Caco-2 (cell line): ENCODE results near the gene CFAP99. TPM values are rescaled to one million over a fixed set of nuclear protein-coding genes. Genes with fewer than 3 reads are reported as not detected.

Experiments used
- BruUV-seq: library from RNA; stranded (reverse); fragments of 400-500 nt; replicated peaks from 2 replicates; lab custom pipeline; 2021; lab: Mats Ljungman, UMichigan
- CTCF ChIA-PET: fragments of 300-600 bp; sonication (Branson Sonifier 250); formaldehyde crosslinking; loops from one replicate; lab custom pipeline; 2022; ENCODE audit warnings: antibody characterized with exemption; lab: Charles Lee
- POLR2A ChIA-PET: fragments of 300-600 bp; sonication (Branson Sonifier 250); formaldehyde crosslinking; loops from one replicate; lab custom pipeline; 2022; ENCODE audit warnings: antibody characterized with exemption; lab: Charles Lee
- DNase-seq, 2 experiments: peaks; one replicate each; pipeline versions ENCODE4 v3.0.0 to v3.0.0-alpha.2; 2020 to 2022
- H3K27me3 ChIP-seq: replicated peaks from 2 replicates; pipeline ENCODE4 v1.6.0; 2011; ENCODE audit warnings: low read length; ENCODE audit not compliant: control insufficient read depth, insufficient read depth
- H3K36me3 ChIP-seq: 2 replicates; pipeline ENCODE4 v1.5.1; 2011; ENCODE audit warnings: low read length; ENCODE audit not compliant: control insufficient read depth, insufficient read depth
- H3K4me1 ChIP-seq: fragments of 250-450 bp; sonication (Bioruptor Pico); 2 replicates; pipeline ENCODE4 v1.5.1; 2020; ENCODE audit warnings: mild to moderate bottlenecking
- H3K4me3 ChIP-seq: 2 replicates; pipeline ENCODE4 v1.5.1; 2011; ENCODE audit warnings: low read depth, mild to moderate bottlenecking, control low read depth, low read length
- H3K9me3 ChIP-seq: fragments of 250-450 bp; sonication (Bioruptor Pico); 2 replicates; pipeline ENCODE4 v1.5.1; 2020; ENCODE audit warnings: mild to moderate bottlenecking, moderate library complexity
- H3K27ac Mint-ChIP-seq: one replicate; pipeline ENCODE4 v1.8.0; 2022; ENCODE audit warnings: mixed read lengths; ENCODE audit not compliant: unreplicated experiment
- H3K27me3 Mint-ChIP-seq: one replicate; pipeline ENCODE4 v1.8.0; 2022; ENCODE audit warnings: mixed read lengths; ENCODE audit not compliant: insufficient read depth, unreplicated experiment
- H3K36me3 Mint-ChIP-seq: one replicate; pipeline ENCODE4 v1.8.0; 2022; ENCODE audit warnings: mild to moderate bottlenecking, mixed read lengths; ENCODE audit not compliant: insufficient read depth, unreplicated experiment
- H3K4me1 Mint-ChIP-seq: one replicate; pipeline ENCODE4 v1.8.0; 2022; ENCODE audit warnings: low read depth, mixed read lengths; ENCODE audit not compliant: unreplicated experiment
- H3K4me3 Mint-ChIP-seq: one replicate; pipeline ENCODE4 v1.8.0; 2022; ENCODE audit warnings: mild to moderate bottlenecking, moderate library complexity, mixed read lengths; ENCODE audit not compliant: unreplicated experiment
- H3K9me3 Mint-ChIP-seq: one replicate; pipeline ENCODE4 v1.8.0; 2022; ENCODE audit warnings: mixed read lengths; ENCODE audit not compliant: unreplicated experiment
- intact Hi-C: fragments of 100-400 bp; cut with micrococcal nuclease; formaldehyde crosslinking; loops from one replicate; pipeline ENCODE4 v1.10.0; 2022; ENCODE audit not compliant: unreplicated experiment
- total RNA-seq: library from RNA; stranded (reverse); gene quantifications from 2 replicates; pipeline ENCODE4 v1.2.3, GENCODE V29; 2022
- TF ChIP-seq, protein P1 (sequence below), 2 experiments: fragments of 200-600 bp in 1 of 2; IDR thresholded peaks; 1 replicate in 1 of 2; 2 replicates in 1 of 2; pipeline versions ENCODE4 v1.5.1 to v1.8.0; 2011 to 2022; ENCODE audit warnings: antibody characterized with exemption in 1 of 2, control low read depth in 1 of 2, inconsistent platforms in 1 of 2, low read depth in 1 of 2, low read length in 1 of 2, mild to moderate bottlenecking in 1 of 2, moderate library complexity in 1 of 2; ENCODE audit not compliant: insufficient read depth in 1 of 2, severe bottlenecking in 1 of 2, unreplicated experiment in 1 of 2

CFAP99 gene
- total RNA-seq, 1 experiment from 2014 or later, result not detected

DNA sequence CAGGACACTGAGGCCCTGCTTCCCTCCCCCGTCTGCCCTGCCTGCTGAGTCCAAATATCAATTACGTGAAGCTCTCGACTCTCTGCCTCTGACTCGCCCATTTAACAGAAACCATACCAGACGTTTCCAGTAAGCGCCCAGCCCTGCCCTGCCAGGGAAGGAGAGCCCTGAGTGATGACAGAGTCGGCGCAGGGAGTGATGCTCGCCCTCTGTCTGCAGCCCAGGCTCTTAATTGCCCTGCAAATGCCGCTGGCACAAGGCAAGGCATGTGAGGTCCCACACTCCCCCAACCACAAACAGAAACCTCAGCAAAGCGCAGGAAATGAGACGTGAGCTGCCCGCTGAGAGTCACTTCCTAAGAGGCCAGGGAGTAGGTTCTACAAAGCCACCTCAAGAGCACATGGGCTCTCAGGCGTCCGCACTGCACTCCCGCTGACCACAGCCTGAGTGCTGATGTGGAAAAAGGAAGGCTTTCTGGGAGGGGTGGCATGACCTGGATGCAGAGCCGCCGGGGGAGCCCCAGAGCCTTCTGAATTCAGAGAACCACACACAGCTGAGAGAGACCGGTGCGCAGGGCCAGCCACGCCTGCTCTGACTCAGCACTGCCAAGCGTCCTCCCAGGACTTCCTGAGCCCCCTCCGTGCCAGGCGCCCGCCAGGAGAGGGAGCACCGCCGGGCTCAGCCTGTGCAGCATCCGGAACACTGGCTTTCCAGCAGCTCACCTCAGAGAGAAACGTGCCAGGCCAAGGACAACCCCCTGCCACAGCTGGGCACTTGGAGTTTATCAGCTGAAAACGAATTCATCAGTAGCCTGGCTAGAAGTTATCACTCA is 5.7 kb upstream of the CFAP99 start:
- peak overlapping the region; percentile 22 for H3K4me3 ChIP-seq
- POLR2A ChIA-PET, result no interaction called here
- Mint-ChIP-seq H3K27me3 (peaks cover 16% of the 10 kb centered on the region), H3K27ac (peak overlapping the region; percentile 51), H3K36me3 (no peaks in the 10 kb centered on the region), H3K4me1 (peaks cover 7% of the 10 kb centered on the region), H3K4me3 (peak overlapping the region; percentile 57), H3K9me3 (no peaks in the 10 kb centered on the region)
- H3K27me3 ChIP-seq, result no peaks in the 10 kb centered on the region; the same call in 1 of the 2 replicates
- BruUV-seq, result no TSS peak
- H3K9me3 ChIP-seq, result no peaks in the 10 kb centered on the region
- intact Hi-C loops, result no loop called here
- peak; percentile 63 to 72 for DNase-seq
- H3K36me3 ChIP-seq, result no peaks in the 10 kb centered on the region
- CTCF ChIA-PET, result interaction anchor here (1.0 kb wide), 1 partner anchor 25 kb away, joined by 3 read pairs; no protein-coding TSS in a partner anchor
- TF ChIP-seq, protein P1, sequence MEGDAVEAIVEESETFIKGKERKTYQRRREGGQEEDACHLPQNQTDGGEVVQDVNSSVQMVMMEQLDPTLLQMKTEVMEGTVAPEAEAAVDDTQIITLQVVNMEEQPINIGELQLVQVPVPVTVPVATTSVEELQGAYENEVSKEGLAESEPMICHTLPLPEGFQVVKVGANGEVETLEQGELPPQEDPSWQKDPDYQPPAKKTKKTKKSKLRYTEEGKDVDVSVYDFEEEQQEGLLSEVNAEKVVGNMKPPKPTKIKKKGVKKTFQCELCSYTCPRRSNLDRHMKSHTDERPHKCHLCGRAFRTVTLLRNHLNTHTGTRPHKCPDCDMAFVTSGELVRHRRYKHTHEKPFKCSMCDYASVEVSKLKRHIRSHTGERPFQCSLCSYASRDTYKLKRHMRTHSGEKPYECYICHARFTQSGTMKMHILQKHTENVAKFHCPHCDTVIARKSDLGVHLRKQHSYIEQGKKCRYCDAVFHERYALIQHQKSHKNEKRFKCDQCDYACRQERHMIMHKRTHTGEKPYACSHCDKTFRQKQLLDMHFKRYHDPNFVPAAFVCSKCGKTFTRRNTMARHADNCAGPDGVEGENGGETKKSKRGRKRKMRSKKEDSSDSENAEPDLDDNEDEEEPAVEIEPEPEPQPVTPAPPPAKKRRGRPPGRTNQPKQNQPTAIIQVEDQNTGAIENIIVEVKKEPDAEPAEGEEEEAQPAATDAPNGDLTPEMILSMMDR (IDR thresholded peaks at IDR 0.05; ENCODE audit: insufficient read depth in 1 of 2, low read depth in 1 of 2, low read length in 1 of 2, severe bottlenecking in 1 of 2, unreplicated experiment in 1 of 2), result peak in 1 of 2 experiments; percentile 43
- H3K4me1 ChIP-seq, result peaks cover 30% of the 10 kb centered on the region

DNA sequence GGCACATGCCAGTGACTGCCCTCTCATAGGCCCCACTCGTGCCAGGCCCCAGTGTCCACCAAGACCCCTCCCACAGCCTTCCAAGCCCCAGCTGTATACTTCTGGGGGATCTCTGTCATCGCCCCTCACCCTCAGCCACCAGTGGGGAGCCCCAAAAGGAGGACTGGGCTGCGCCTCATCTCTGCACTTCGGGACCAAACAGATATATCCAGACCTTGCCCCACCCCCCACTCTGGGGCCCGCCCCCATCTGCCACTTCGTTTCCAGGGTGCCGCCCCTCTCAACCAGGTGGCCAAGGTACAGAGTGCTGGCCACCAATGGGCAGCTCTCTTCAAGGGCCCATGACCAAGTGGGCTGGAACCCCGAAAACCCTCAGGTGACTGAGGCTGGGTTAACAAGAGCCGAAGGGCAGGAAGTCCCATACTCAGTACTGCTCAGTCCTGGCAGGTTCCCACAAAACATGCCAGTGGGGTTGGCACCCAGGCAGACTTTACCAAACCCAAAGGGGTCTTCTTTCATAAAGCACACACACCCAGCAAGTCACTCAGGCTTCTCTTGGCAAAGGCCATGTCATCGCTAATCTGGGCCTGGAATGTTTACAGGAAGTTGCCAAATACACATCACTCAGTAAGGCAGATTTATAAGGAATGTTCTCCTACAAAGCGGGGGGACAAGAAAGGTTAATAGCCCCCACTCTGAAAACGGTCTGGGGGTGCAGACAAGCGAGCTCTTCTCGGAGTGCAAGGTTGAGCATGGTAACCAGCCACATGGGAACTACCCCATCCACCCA is 4.7 kb upstream of the CFAP99 start:
- no peaks in the 10 kb centered on the region; the same call in 1 of the 2 replicates for H3K27me3 ChIP-seq
- ChIA-PET POLR2A (no interaction called here), CTCF (interaction anchor here (1.0 kb wide), 1 partner anchor 24 kb away, joined by 3 read pairs; no protein-coding TSS in a partner anchor)
- Mint-ChIP-seq H3K4me1 (peaks cover 7% of the 10 kb centered on the region), H3K9me3 (no peaks in the 10 kb centered on the region), H3K27ac (no peak overlapping the region), H3K27me3 (peaks cover 16% of the 10 kb centered on the region), H3K36me3 (no peaks in the 10 kb centered on the region), H3K4me3 (no peak overlapping the region)
- no TSS peak for BruUV-seq
- no peak overlapping the region for H3K4me3 ChIP-seq
- no peaks in the 10 kb centered on the region for H3K36me3 ChIP-seq
- TF ChIP-seq, protein P1 (IDR thresholded peaks at IDR 0.05; ENCODE audit: insufficient read depth in 1 of 2, low read depth in 1 of 2, low read length in 1 of 2, severe bottlenecking in 1 of 2, unreplicated experiment in 1 of 2), result no peak
- DNase-seq, result peak in 1 of 2 experiments; percentile 29
- no peaks in the 10 kb centered on the region for H3K9me3 ChIP-seq
- intact Hi-C loops, result no loop called here
- H3K4me1 ChIP-seq, result peaks cover 30% of the 10 kb centered on the region

DNA sequence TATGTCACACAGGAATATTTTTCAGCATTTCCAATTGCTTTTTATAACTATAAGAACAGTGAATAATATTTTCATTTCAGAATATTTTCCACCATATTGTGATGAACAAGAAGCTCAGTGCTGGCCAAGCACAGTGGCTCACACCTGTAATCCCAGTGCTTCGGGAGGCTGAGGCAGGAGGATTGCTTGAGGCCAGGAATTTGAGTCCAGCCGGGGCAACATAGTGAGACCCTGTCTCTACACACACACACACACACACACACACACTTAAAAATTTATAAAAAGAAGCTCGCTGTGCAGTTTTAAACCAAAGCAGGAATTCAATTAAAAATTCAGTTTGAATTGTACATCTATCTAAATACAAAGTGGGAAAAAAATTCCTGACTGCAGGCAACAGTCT is 3.5 kb upstream of the CFAP99 start:
- DNase-seq, result no peak
- H3K27me3 ChIP-seq, result no peaks in the 10 kb centered on the region; the same call in 1 of the 2 replicates
- H3K4me3 ChIP-seq, result no peak overlapping the region
- no peak overlapping the region for H3K4me3 Mint-ChIP-seq
- no peaks in the 10 kb centered on the region for H3K9me3 ChIP-seq
- peaks cover 16% of the 10 kb centered on the region for H3K4me1 Mint-ChIP-seq
- no peaks in the 10 kb centered on the region for H3K9me3 Mint-ChIP-seq
- H3K4me1 ChIP-seq, result peaks cover 37% of the 10 kb centered on the region
- ChIA-PET POLR2A (no interaction called here), CTCF (no interaction called here)
- intact Hi-C loops, result loop anchor here (5.0 kb wide), 3 partner anchors 47 to 193 kb away; partner anchors contain the start of gene FAM193A
- no peaks in the 10 kb centered on the region for H3K36me3 Mint-ChIP-seq
- H3K27ac Mint-ChIP-seq, result no peak overlapping the region
- BruUV-seq, result no TSS peak
- peaks cover 23% of the 10 kb centered on the region for H3K27me3 Mint-ChIP-seq
- no peaks in the 10 kb centered on the region for H3K36me3 ChIP-seq
- TF ChIP-seq, protein P1 (IDR thresholded peaks at IDR 0.05; ENCODE audit: insufficient read depth in 1 of 2, low read depth in 1 of 2, low read length in 1 of 2, severe bottlenecking in 1 of 2, unreplicated experiment in 1 of 2), result no peak
